Limb (tissue), 2 donors: ENCODE results near the gene SPOCK1.

Experiments
- DNase-seq, 2 donors: peaks; one replicate each; pipeline ENCODE4 v3.0.0-alpha.2; 2016; ENCODE audit errors: extremely low spot score in 2 of 2

SPOCK1 gene

DNA sequence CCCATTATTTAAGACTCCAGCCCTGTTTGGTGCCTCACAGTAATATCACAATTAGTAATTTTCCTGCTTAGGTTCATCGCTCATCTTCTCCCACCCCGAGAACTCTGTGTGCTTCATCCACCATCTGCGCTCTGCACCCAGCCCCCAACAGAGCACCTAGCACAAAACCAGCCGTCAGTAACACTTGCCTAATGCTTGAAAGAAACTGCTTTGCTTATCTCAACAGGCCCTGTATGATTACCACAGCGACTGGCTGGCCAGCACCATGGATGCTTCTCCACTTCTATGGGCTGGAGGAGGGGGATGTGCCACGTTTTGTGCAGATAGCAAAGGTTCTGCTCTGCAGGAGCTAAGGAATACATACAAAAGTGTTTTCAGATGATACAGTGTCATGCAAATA lies 166.8 kb downstream of the SPOCK1 start:
- DNase-seq: no peak

GRCh38 chr5:137329586-137330296 lies 169.4 kb downstream of the SPOCK1 start:
- DNase-seq: no peak

- DNase-seq: no peak
Measured at GRCh38 chr5:137328991-137329390, 170.1 kb downstream of the SPOCK1 start.

- no peak for DNase-seq
Measured at GRCh38 chr5:137328463-137328862, 170.7 kb downstream of the SPOCK1 start.

DNA sequence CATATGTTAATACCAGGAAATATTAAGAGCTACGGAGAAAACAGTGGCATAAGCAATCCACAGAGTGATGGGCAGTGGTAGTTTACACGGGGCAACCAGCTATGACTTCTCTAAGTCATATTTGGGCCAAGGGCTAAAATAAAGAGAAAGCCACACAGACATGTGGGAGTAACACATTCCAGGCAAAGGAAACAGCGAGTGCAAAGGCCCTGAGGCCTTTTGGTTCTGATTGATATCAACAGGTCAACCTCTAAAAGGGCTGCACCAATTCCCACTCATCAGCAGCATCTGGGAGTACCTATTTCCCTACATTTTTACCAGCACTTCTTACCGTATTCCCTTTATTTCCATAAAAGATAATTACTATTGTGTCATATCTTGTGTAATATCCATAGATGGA lies 173.4 kb downstream of the SPOCK1 start:
- no peak for DNase-seq

GRCh38 chr5:137320056-137321045 lies 178.8 kb downstream of the SPOCK1 start:
- DNase-seq: peak; percentile 63 to 68

- DNase-seq: no peak
Measured at GRCh38 chr5:137318027-137318426, 181.1 kb downstream of the SPOCK1 start.

GRCh38 chr5:137316346-137316736 lies 182.8 kb downstream of the SPOCK1 start:
- DNase-seq: no peak

GRCh38 chr5:137315534-137316345 lies 183.4 kb downstream of the SPOCK1 start:
- no peak for DNase-seq

DNA sequence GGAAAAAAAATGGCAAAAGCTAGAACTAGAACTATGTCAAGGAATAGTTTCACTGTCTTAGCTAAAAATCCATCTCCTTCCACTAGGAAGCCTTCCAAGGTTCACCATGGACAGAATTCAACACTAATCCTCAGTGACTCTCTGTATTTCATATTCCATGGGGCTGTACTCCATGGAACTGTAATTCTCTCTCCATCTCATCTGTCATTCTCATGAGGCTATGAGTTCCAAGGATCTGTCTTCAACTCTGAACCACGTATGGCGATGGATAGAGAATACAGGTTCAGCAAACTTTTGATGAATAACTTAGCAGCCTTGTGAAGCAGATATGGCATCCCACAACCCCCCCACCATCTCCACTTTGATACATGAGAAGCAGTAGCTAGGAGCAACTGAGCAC lies 184.0 kb downstream of the SPOCK1 start:
- DNase-seq: no peak

GRCh38 chr5:137313526-137314175 lies 185.5 kb downstream of the SPOCK1 start:
- peak in 1 of 2 donors; percentile 9 for DNase-seq

DNA sequence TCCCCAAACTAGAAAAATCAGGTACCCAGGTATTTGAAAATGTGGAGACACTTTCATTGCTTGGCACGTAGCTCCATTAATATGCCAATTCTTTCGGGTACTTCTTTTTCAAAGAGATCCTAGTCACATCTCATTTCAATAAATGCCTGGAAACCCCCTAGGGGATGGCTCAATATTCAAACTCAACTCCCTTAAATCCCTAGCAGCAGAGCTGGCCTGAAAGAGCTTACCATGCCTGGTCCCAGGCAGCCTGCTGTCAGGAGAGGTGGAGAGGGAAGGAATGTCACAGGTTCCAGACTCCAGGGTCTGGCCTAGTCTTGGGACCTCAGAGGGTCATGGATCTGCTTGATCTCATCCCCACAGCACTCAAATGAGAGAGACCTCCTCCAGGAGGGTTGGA lies 187.1 kb downstream of the SPOCK1 start:
- DNase-seq: peak in 1 of 2 donors; percentile 12

- peak; percentile 1 to 7 for DNase-seq
Measured at GRCh38 chr5:137310051-137310730, 188.9 kb downstream of the SPOCK1 start.

- DNase-seq: peak in 1 of 2 donors; percentile 5
Measured at GRCh38 chr5:137309290-137309689, 189.8 kb downstream of the SPOCK1 start.

DNA sequence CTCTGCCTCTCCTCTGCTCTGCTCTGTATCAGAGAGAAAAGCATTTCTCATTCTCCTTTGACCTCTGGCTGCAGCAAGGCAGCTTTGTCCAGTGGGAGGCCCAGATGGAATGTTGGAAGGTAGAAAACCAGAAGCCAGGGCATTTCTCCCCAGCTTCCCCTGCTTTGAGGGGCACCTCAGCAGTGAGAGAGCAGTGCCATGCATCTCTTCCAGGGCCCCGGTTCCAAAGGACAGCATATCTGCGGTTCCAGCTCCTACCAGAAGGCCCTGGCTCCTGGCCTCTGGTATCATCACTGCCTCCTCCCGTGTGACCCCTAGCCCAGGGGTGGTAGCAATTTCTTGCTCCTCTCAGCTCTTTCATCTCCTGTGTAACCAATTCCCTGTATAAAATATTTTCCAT lies 190.8 kb downstream of the SPOCK1 start:
- DNase-seq: peak in 1 of 2 donors; percentile 4

GRCh38 chr5:137306903-137307302 lies 192.2 kb downstream of the SPOCK1 start:
- peak in 1 of 2 donors; percentile 3 for DNase-seq

- DNase-seq: peak in 1 of 2 donors; percentile 17
Measured at GRCh38 chr5:137305971-137306602, 193.0 kb downstream of the SPOCK1 start.

DNA sequence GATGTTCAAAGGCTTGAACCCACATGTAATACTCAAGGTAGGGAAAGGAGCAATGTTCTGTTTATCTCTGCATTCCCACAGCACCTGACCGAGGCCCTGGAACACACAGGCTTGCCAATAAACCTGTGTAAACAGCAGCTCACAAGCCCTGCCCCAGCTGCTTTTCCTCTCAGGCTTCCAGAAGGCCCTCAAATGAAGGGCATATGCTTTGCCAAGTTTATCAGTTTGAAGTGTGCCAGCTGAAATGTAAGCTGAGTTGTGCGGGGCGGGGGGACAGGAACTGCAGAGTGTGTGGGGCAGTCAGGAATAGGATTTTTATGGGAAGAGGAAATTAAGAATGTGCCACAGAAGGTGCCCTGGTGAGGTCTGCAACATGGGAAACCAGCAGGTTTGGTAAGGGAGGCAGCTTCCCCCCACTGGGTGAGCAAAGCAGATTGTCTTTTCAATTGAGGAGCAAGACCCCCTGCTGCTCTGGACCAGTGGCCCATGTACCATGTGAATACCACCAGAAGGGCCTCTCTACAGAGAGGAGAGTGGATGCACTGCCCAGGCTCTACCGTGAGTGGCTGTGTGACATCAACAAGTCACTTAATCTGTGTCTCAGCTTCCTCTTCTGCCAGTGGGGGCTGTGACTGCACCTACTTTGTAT lies 194.8 kb downstream of the SPOCK1 start:
- peak; percentile 9 to 26 for DNase-seq

DNA sequence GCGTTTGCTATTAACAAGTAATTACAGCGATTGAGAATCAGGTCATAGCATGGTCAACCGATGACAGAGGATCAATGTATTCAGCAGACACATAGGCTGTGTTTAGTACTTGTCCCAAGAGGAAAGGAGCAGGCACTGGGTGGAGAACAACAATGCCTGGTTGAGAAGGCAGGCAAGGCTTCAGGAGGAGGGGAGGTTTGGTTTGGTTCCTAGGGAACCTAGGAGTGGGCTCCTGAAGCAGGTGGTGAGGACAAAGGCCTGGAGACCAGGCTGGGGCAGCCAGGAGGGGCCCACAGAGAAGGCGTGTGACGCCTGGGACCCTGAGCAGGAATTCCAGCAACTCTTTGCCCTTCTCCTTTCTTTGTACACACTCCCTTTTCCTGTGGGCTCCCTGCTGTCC lies 195.6 kb downstream of the SPOCK1 start:
- DNase-seq: peak in 1 of 2 donors; percentile 9
